ENCODE measurements around the gene RAB3B.

GRCh38 chr1:51902456-51902855 lies 88.0 kb downstream of the RAB3B start:
- TF ChIP-seq, protein P1, sequence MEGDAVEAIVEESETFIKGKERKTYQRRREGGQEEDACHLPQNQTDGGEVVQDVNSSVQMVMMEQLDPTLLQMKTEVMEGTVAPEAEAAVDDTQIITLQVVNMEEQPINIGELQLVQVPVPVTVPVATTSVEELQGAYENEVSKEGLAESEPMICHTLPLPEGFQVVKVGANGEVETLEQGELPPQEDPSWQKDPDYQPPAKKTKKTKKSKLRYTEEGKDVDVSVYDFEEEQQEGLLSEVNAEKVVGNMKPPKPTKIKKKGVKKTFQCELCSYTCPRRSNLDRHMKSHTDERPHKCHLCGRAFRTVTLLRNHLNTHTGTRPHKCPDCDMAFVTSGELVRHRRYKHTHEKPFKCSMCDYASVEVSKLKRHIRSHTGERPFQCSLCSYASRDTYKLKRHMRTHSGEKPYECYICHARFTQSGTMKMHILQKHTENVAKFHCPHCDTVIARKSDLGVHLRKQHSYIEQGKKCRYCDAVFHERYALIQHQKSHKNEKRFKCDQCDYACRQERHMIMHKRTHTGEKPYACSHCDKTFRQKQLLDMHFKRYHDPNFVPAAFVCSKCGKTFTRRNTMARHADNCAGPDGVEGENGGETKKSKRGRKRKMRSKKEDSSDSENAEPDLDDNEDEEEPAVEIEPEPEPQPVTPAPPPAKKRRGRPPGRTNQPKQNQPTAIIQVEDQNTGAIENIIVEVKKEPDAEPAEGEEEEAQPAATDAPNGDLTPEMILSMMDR (IDR thresholded peaks at IDR 0.05): no peak
- TF ChIP-seq POLR2A (IDR thresholded peaks at IDR 0.05): no peak

Data from transverse colon (tissue), 3 donors.